H54 (cell line): ENCODE measurements around the gene LELP1.

Experiments
- DNase-seq: peaks from one replicate; pipeline ENCODE4 v3.0.0; 2011; ENCODE audit warnings: low spot score, mixed read lengths; ENCODE audit not compliant: insufficient read length
- FAIRE-seq: peaks from 3 replicates; lab custom pipeline; 2011; peaks lifted over from hg19 to GRCh38; lab: Jason Lieb, UNC
- POLR2A ChIP-seq: IDR thresholded peaks from 2 replicates; pipeline ENCODE4 v1.6.1; 2011; ENCODE audit warnings: low read depth, mild to moderate bottlenecking, low read length

The LELP1 gene

DNA sequence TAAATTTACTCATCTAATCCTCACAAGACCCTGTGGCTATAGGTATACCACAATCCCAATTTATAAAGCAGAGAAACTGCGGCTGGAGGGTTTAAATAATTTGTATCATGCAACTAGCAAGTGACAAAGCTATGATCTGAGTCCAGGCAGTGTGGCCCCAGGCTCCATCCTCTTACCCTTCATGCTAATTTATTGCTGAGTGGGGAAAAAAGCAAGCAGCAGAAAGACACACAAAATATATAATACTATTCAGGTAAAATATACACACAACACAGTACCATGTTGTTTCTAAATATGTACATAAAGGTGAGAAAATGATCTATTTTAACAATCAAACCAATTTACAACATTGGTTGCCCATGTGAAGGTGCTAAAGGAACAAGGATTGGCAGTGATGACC lies 38.9 kb downstream of the LELP1 start:
- TF ChIP-seq POLR2A, result no peak
- FAIRE-seq (no peak), DNase-seq (no peak)

- no peak for FAIRE-seq
- no peak for DNase-seq
- no peak for TF ChIP-seq POLR2A
Measured at GRCh38 chr1:153245466-153245865, 42.2 kb downstream of the LELP1 start.

DNA sequence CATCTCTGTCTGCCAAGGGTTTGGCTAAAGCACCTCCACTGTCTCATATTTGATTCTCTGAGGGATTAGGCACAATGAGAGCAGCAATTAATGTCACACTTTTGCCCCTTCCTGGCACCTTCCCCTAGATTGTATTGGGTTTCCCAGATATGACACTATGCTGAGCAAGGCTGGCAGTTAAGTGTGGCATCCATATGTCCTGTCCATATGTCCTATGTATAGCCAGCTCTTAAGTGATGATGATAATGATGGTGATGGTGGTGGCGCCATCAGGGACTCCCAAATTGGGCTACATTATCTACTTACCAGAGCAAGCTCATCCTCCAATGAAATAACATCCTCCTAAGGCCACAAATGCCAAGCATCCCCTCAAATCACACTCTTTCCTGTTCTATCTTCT lies 42.8 kb downstream of the LELP1 start:
- no peak for TF ChIP-seq POLR2A
- no peak for DNase-seq
- no peak for FAIRE-seq

GRCh38 chr1:153246825-153247224 lies 43.6 kb downstream of the LELP1 start:
- FAIRE-seq (no peak), DNase-seq (no peak)
- no peak for TF ChIP-seq POLR2A

DNA sequence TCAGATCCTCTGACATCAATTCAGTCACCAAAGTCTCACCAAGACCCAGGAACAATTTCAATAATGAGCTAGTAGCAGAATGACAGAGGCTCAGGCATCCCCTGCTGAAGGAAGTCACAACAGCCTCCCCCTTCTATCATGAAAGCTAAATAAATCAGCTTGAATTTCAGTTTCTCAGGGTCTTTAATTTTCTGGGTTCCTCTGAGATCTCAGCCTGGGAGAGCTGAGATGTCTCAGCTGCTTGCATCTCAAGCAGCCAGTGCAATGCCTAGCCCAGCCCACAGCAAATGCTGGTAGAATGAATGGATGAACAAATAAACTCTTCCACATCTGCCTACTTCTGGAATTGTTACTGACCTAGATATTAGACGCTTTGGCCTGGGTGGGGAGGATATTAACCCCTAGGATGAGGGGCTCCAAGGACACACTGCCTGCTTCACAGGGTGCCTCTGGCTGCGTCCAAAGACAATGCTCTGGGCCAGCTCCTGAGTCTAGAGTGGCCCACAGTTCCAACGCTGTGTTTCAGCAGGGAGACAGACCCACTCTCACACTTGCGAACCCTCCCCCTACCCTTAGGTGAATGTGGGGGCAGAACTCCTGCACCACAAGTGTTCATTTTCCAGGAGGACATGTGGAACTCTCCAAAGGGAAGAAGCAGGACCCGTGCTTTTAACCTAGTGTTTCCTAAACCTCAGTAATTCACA lies 45.1 kb downstream of the LELP1 start:
- TF ChIP-seq POLR2A, result no peak
- DNase-seq, result no peak
- no peak for FAIRE-seq

GRCh38 chr1:153250166-153250565 lies 46.9 kb downstream of the LELP1 start:
- TF ChIP-seq POLR2A, result no peak
- no peak for FAIRE-seq

DNA sequence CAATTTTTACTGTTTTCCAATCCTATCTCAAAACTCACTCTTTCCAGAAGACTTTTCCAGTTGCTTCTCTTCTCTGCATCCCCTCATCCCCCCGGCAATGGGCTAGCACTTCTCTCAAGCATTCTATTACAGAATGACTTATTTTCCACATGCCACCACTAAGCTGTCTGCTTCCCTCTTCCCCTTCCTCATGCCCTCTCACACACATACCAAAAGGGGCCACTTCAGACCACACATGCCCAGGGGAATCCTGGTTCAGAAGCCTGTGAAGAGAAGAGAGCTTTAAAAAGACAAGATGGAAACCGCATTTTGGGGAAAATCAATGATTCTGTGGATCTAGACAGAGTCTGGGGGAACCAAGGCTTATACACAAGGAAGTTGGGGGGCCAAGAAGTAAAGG lies 47.9 kb downstream of the LELP1 start:
- DNase-seq (no peak), FAIRE-seq (no peak)
- no peak for TF ChIP-seq POLR2A

More at GRCh38 chr1:153250166-153250565, 46.9 kb downstream of the LELP1 start:
- DNase-seq, result no peak

- DNase-seq (no peak), FAIRE-seq (no peak)
- TF ChIP-seq POLR2A, result no peak
Measured at GRCh38 chr1:153251562-153251961, 48.3 kb downstream of the LELP1 start.

DNA sequence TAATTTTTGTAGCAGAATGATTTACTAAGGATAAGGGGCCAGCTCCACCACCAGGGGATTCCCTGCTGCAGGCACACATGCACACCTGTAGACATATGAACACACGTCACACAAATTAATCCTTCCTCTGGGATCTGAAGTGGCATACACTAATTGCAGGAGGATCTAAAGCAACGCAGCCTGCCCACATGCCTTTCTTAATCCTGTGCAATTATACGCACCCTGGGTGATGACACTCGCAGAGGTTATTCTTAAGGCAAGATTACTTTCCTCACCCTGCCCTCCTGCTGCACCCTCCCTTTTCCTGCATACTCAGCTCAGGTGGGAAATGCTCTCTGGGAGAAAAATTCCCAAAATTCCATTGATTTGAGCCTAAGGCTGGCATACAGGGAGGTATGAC lies 48.8 kb downstream of the LELP1 start:
- DNase-seq (no peak), FAIRE-seq (no peak)
- no peak for TF ChIP-seq POLR2A

DNA sequence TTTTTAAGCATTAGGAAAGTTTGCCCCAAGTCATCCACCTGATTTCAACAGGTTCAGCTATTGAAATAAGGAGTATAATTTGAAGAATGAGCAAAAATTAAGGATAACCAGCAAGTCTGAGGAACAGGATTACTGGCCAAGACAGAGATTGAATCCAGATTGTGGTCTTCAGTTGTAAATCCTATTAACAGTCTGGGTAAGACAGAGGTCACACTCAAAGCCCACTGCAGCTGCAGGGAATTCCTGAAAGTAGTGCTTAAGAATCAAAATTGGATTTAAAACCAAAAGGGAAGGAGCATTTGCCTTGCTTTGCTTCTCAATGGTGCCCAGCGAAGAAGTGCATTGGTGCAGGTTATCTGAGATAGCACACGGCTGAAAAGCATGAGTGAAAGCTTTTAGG lies 49.8 kb downstream of the LELP1 start:
- TF ChIP-seq POLR2A, result no peak
- DNase-seq (no peak), FAIRE-seq (no peak)

DNA sequence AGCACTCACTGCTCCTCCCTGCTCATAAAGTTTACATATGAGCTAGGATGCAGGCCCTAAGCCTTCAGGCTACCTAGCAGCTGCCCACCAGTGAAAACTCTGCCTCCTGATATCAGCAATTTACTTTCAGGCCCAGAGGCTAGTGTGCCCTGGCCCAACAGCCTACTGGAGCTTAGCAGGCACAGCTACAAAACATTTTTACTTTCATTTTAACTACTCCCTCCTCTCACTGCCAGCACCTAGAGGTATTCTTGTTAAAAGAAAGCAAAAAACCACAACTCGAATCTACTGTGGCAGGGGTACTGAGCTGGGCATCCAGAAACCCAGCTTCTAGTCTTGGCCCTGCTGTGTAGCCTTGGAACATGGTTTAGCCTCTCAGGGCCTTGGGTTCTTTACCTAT lies 50.5 kb downstream of the LELP1 start:
- DNase-seq (no peak), FAIRE-seq (no peak)
- TF ChIP-seq POLR2A, result no peak
